ENCODE measurements around the gene PLD3. TPM values are rescaled to one million over a fixed set of nuclear protein-coding genes. Genes with fewer than 3 reads are reported as not detected.

The PLD3 gene
- total and polyA plus RNA-seq, 2 donors (not counting 3 experiments of a cell fraction or from before 2014, with no cell fraction given) = 166 to 479 TPM

GRCh38 chr19:40320558-40320935 lies 27.9 kb upstream of the PLD3 start:
- H3K9me1 ChIP-seq (replicated peaks; ENCODE audit: control insufficient read depth, extremely low read depth, insufficient read depth, low read length) = no peaks in the 10 kb centered on the region
- TF ChIP-seq MYC (IDR thresholded peaks at IDR 0.05; ENCODE audit: low read depth, low read length) = no peak
- no peak for TF ChIP-seq POLR2A (IDR thresholded peaks at IDR 0.05; ENCODE audit: low read depth, low read length)
- no peak for TF ChIP-seq MAX (IDR thresholded peaks at IDR 0.05; ENCODE audit: insufficient read depth, insufficient read length)
- TF ChIP-seq GATA2 (IDR thresholded peaks at IDR 0.05; ENCODE audit: insufficient read depth, insufficient read length, low read depth, low read length) = no peak
- no peak for TF ChIP-seq EZH2 (IDR thresholded peaks at IDR 0.05; ENCODE audit: borderline replicate concordance, low read depth, low read length, severe bottlenecking)
- no peak for TF ChIP-seq POLR2AphosphoS5 (IDR thresholded peaks at IDR 0.05; ENCODE audit: insufficient read depth, low read depth, low read length)
- TF ChIP-seq, protein P1, sequence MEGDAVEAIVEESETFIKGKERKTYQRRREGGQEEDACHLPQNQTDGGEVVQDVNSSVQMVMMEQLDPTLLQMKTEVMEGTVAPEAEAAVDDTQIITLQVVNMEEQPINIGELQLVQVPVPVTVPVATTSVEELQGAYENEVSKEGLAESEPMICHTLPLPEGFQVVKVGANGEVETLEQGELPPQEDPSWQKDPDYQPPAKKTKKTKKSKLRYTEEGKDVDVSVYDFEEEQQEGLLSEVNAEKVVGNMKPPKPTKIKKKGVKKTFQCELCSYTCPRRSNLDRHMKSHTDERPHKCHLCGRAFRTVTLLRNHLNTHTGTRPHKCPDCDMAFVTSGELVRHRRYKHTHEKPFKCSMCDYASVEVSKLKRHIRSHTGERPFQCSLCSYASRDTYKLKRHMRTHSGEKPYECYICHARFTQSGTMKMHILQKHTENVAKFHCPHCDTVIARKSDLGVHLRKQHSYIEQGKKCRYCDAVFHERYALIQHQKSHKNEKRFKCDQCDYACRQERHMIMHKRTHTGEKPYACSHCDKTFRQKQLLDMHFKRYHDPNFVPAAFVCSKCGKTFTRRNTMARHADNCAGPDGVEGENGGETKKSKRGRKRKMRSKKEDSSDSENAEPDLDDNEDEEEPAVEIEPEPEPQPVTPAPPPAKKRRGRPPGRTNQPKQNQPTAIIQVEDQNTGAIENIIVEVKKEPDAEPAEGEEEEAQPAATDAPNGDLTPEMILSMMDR (IDR thresholded peaks at IDR 0.05; ENCODE audit: extremely low read depth in 1 of 2, insufficient read depth in 1 of 2, low read depth in 1 of 2, low read length in 2 of 2) = no peak
- TF ChIP-seq JUN (IDR thresholded peaks at IDR 0.05; ENCODE audit: borderline replicate concordance, insufficient read depth, insufficient read length, low read depth) = no peak
- TF ChIP-seq FOS (IDR thresholded peaks at IDR 0.05; ENCODE audit: borderline replicate concordance, insufficient read depth, low read length) = no peak
- no peak overlapping the region for H2AFZ ChIP-seq (ENCODE audit: low read depth, low read length)
- POLR2A ChIA-PET = no interaction called here
- dilution Hi-C loops (cut with MboI; ENCODE audit: extremely low pct_ligation_motif_present, low sequenced_read_pairs) (no loop called here), intact Hi-C loops (cut with micrococcal nuclease) (no loop called here)
- H3K4me2 ChIP-seq (ENCODE audit: insufficient read depth, low read length) = no peak overlapping the region
- no peak for FAIRE-seq
- no peaks in the 10 kb centered on the region for H3K79me2 ChIP-seq (ENCODE audit: control insufficient read depth, insufficient read depth, low read length)
- no peaks in the 10 kb centered on the region for H3K27me3 ChIP-seq (ENCODE audit: control insufficient read depth in 2 of 2, insufficient read depth in 2 of 2, low read length in 2 of 2)
- H3K9me3 ChIP-seq (replicated peaks; ENCODE audit: control insufficient read depth, insufficient read depth, low read length) = no peaks in the 10 kb centered on the region
- no peak overlapping the region for H3K4me3 ChIP-seq (replicated peaks in 1 of 3; ENCODE audit: insufficient read depth in 1 of 3, low read depth in 1 of 3, low read length in 3 of 3)
- no peak overlapping the region for H3K9ac ChIP-seq (replicated peaks; ENCODE audit: extremely low read depth, insufficient read depth, low read length)
- H3K4me1 ChIP-seq (ENCODE audit: control insufficient read depth, extremely low read depth, insufficient read depth, low read length) = peaks cover 4% of the 10 kb centered on the region
- no peak for DNase-seq (ENCODE audit: low read depth, low spot score)
- no peak overlapping the region for H3K27ac ChIP-seq (ENCODE audit: insufficient read depth, low read depth, low read length)
- no TSS peak for BruUV-seq (replicated peaks)
- no peaks in the 10 kb centered on the region for H4K20me1 ChIP-seq (replicated peaks; ENCODE audit: control insufficient read depth, extremely low read depth, insufficient read depth, low read length)
- peaks cover 9 to 29% of the 10 kb centered on the region in 2 experiments for H3K36me3 ChIP-seq (ENCODE audit: control insufficient read depth in 2 of 2, extremely low read depth in 1 of 2, insufficient read depth in 2 of 2, low read length in 2 of 2)
- CTCF ChIA-PET = interaction anchor here (2.9 kb wide), 1 partner anchor 15 kb away, joined by 8 read pairs; no protein-coding TSS in a partner anchor

Measured in endothelial cell of umbilical vein (primary cell).